Measurements from ENCODE around the gene ARHGAP42. TPM values are rescaled to one million over a fixed set of nuclear protein-coding genes. Genes with fewer than 3 reads are reported as not detected.
A peak's percentile ranks its signal among the peaks of the same experiment; 100 is the strongest.

ARHGAP42 gene
- total RNA-seq, 4 donors from 2014 or later = 24.5 to 49.5 (median 26.7) TPM

GRCh38 chr11:100716838-100717237 lies 29.8 kb downstream of the ARHGAP42 start:
- Histone ChIP-seq H3K4me3 (no peak overlapping the region), H3K9me3 (no peaks in the 10 kb centered on the region), H3K27ac (peak overlapping the region in 1 of 4 donors; percentile 3), H3K36me3 (no peaks in the 10 kb centered on the region), H3K27me3 (no peaks in the 10 kb centered on the region), H3K4me1 (peaks cover 0 to 16% (median 1%) of the 10 kb centered on the region in 4 donors)
- no peak for DNase-seq
- TF ChIP-seq POLR2A (IDR thresholded peaks at IDR 0.05) (no peak), CTCF (IDR thresholded peaks at IDR 0.05) (no peak)

DNA sequence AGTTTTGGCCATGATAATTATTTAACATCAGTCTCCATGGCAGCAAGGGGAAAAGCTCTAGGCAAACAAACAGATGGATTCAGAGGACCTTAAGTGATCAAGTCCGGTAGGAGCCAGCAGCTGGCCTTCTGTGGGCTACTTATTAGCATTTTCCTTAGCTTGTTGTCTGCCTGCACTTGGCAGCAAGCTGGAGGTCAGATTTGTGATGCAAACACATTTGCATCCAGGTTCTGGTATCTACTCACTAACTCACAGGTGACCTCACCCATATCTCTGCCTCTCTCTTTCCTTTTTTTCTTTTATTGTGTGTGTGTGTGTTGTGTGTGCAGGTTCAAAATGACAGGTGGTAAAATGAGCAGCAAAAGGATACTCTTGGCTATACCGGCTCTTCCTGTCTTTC lies 32.3 kb downstream of the ARHGAP42 start:
- no peaks in the 10 kb centered on the region for H3K36me3 ChIP-seq
- peaks cover 0 to 16% (median 1%) of the 10 kb centered on the region in 4 donors for H3K4me1 ChIP-seq
- no peak for TF ChIP-seq POLR2A (IDR thresholded peaks at IDR 0.05)
- no peak for TF ChIP-seq CTCF (IDR thresholded peaks at IDR 0.05)
- H3K9me3 ChIP-seq = no peaks in the 10 kb centered on the region
- H3K27me3 ChIP-seq = no peaks in the 10 kb centered on the region
- no peak overlapping the region for H3K4me3 ChIP-seq
- H3K27ac ChIP-seq = peak overlapping the region in 2 of 4 donors; percentile 49 to 54
- DNase-seq = no peak

- peaks cover 0 to 16% (median 1%) of the 10 kb centered on the region in 4 donors for H3K4me1 ChIP-seq
- H3K9me3 ChIP-seq = no peaks in the 10 kb centered on the region
- DNase-seq = no peak
- H3K36me3 ChIP-seq = no peaks in the 10 kb centered on the region
- no peaks in the 10 kb centered on the region for H3K27me3 ChIP-seq
- TF ChIP-seq POLR2A (IDR thresholded peaks at IDR 0.05) (no peak), CTCF (IDR thresholded peaks at IDR 0.05) (no peak)
- no peak overlapping the region for H3K4me3 ChIP-seq
- H3K27ac ChIP-seq = peak overlapping the region in 3 of 4 donors; percentile 21 to 49 (median 49)
These were observed 32.7 kb downstream of the ARHGAP42 start for GRCh38 chr11:100719809-100720221.

DNA sequence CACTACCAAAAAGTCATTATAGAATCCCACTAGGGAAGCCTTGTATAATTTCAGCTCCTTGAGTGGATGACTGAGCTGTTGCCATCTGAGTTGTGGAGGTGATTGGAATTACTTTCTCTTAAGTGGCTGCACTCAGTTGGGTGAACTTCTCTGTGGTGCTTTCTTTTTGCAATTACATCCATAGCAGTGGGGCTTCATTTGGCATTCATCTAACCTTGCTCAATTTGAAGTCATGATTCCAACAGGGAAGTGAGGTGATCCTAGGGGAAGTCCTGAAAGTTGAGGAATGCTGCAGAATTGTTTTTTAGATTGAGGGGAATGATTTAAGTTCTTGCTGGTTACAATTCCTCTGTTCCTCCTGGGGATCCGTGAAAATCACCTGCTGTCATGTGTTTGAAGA lies 39.6 kb downstream of the ARHGAP42 start:
- no peaks in the 10 kb centered on the region for H3K36me3 ChIP-seq
- H3K9me3 ChIP-seq = no peaks in the 10 kb centered on the region
- no peaks in the 10 kb centered on the region for H3K27me3 ChIP-seq
- no peak overlapping the region for H3K4me3 ChIP-seq
- no peak overlapping the region for H3K27ac ChIP-seq
- H3K4me1 ChIP-seq = no peaks in the 10 kb centered on the region
- no peak for DNase-seq
- no peak for TF ChIP-seq POLR2A (IDR thresholded peaks at IDR 0.05)
- TF ChIP-seq CTCF (IDR thresholded peaks at IDR 0.05) = no peak

DNA sequence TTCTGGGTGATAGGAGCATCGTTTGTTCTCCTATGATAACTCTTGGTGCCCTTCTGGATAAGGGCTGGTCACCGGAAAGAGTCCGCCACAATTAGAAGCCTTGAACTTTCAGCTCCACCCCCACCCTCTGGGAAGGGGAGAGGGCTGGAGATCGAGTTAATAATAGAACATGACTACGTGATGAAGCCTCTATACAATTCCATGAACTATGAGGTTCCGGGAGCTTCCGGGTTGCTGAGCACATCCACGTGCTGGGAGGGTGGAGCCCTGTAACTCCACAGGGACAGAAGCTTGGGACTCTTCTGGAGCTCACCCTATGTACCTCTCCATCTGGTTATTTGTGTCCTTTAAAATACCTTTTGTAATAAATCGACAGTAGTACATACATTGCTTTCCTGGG lies 40.3 kb downstream of the ARHGAP42 start:
- TF ChIP-seq CTCF (IDR thresholded peaks at IDR 0.05) (no peak), POLR2A (IDR thresholded peaks at IDR 0.05) (no peak)
- H3K4me3 ChIP-seq = no peak overlapping the region
- H3K27ac ChIP-seq = no peak overlapping the region
- no peaks in the 10 kb centered on the region for H3K9me3 ChIP-seq
- no peaks in the 10 kb centered on the region for H3K36me3 ChIP-seq
- no peaks in the 10 kb centered on the region for H3K27me3 ChIP-seq
- H3K4me1 ChIP-seq = no peaks in the 10 kb centered on the region
- DNase-seq = no peak

DNA sequence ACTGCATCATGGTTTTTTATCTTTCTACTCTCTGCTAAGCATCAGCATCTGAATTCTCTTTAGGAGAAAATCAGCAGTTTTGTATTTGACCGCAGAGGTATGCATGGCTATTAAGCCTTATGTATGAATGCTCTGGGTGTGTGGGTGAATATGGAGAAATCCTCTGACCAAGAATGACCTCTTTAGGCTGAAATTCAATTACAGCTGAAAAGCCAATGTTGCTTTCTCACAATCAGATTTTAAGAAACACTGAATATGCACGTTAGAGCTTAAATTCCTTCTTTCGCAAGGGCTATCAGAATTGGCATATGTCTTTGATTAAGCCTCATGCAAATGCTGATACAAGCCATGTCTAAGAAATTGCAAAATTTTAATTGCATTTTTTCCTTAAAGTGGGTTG lies 43.2 kb downstream of the ARHGAP42 start:
- H3K4me1 ChIP-seq = no peaks in the 10 kb centered on the region
- TF ChIP-seq CTCF (IDR thresholded peaks at IDR 0.05) = no peak
- TF ChIP-seq POLR2A (IDR thresholded peaks at IDR 0.05) = no peak
- no peak overlapping the region for H3K4me3 ChIP-seq
- no peaks in the 10 kb centered on the region for H3K36me3 ChIP-seq
- DNase-seq = no peak
- H3K27me3 ChIP-seq = no peaks in the 10 kb centered on the region
- no peak overlapping the region for H3K27ac ChIP-seq
- no peaks in the 10 kb centered on the region for H3K9me3 ChIP-seq
